H1 (cell line): Measurements from ENCODE around the gene RPS6KA4. TPM values are rescaled to one million over a fixed set of nuclear protein-coding genes. Genes with fewer than 3 reads are reported as not detected.

Experiments
- CTCF ChIA-PET: fragments of 300-600 bp; sonication (Branson Sonifier 250); formaldehyde crosslinking; loops from one replicate; lab custom pipeline; 2021; ENCODE audit not compliant: partially characterized antibody; lab: Charles Lee
- POLR2A ChIA-PET: fragments of 300-600 bp; sonication (Branson Sonifier 250); formaldehyde crosslinking; loops from one replicate; lab custom pipeline; 2021; ENCODE audit warnings: inconsistent platforms; ENCODE audit not compliant: partially characterized antibody; lab: Charles Lee
- DNase-seq, 2 experiments: peaks; one replicate each; pipeline versions ENCODE4 v3.0.0 to v3.0.0-alpha.2; 2010 to 2022; ENCODE audit warnings: low spot score in 2 of 2, low read depth in 1 of 2, mixed read lengths in 1 of 2
- FAIRE-seq: peaks from 2 replicates; lab custom pipeline; 2011; peaks lifted over from hg19 to GRCh38; lab: Jason Lieb, UNC
- H2AFZ ChIP-seq: 2 replicates; pipeline ENCODE4 v1.8.1; 2012; ENCODE audit warnings: low read length, inconsistent platforms
- H2AK5ac ChIP-seq: 2 replicates; pipeline ENCODE4 v1.6.1; 2013; ENCODE audit warnings: low read depth, low read length
- H2BK120ac ChIP-seq: replicated peaks from 2 replicates; pipeline ENCODE3; 2013; ENCODE audit warnings: low read depth, low read length, inconsistent platforms
- H2BK12ac ChIP-seq: 2 replicates; pipeline ENCODE4 v1.6.1; 2013; ENCODE audit warnings: low read depth, low read length
- H2BK15ac ChIP-seq: 2 replicates; pipeline ENCODE4 v1.6.1; 2013; ENCODE audit warnings: low read length
- H2BK20ac ChIP-seq: 2 replicates; pipeline ENCODE4 v1.6.1; 2013; ENCODE audit warnings: low read length
- H2BK5ac ChIP-seq: 2 replicates; pipeline ENCODE4 v1.6.1; 2013; ENCODE audit warnings: low read depth, low read length
- H3K14ac ChIP-seq: 2 replicates; pipeline ENCODE4 v1.6.1; 2013; ENCODE audit warnings: inconsistent platforms; ENCODE audit not compliant: insufficient read length
- H3K18ac ChIP-seq: 2 replicates; pipeline ENCODE4 v1.6.1; 2013; ENCODE audit warnings: low read length; ENCODE audit errors: extremely low read depth
- H3K23ac ChIP-seq: 2 replicates; pipeline ENCODE4 v1.6.1; 2013; ENCODE audit warnings: inconsistent platforms; ENCODE audit not compliant: insufficient read length
- H3K23me2 ChIP-seq: 2 replicates; pipeline ENCODE4 v1.6.1; 2013; ENCODE audit warnings: low read depth, low read length
- H3K27ac ChIP-seq: 2 replicates; pipeline ENCODE4 v1.6.1; 2011; ENCODE audit warnings: low read depth, low read length, inconsistent platforms
- H3K27me3 ChIP-seq, 4 experiments: replicated peaks in 1 of 4; 1 replicate in 1 of 4; 2 replicates in 3 of 4; pipeline versions ENCODE4 v1.6.1 to v1.8.1; 2011 to 2013; ENCODE audit warnings: low read length in 3 of 4, mild to moderate bottlenecking in 3 of 4, inconsistent platforms in 2 of 4, mixed read lengths in 2 of 4, moderate library complexity in 1 of 4; ENCODE audit not compliant: control insufficient read depth in 3 of 4, insufficient read depth in 3 of 4; ENCODE audit errors: extremely low read depth in 1 of 4
- H3K36me3 ChIP-seq, 4 experiments: 2 replicates each; pipeline versions ENCODE4 v1.6.1 to v1.8.1; 2011 to 2013; ENCODE audit warnings: mild to moderate bottlenecking in 4 of 4, low read length in 3 of 4, moderate library complexity in 2 of 4, control low read depth in 1 of 4, inconsistent platforms in 1 of 4; ENCODE audit not compliant: insufficient read depth in 4 of 4, control insufficient read depth in 2 of 4
- H3K4ac ChIP-seq: replicated peaks from 2 replicates; pipeline ENCODE3; 2013; ENCODE audit warnings: low read length, low read depth, mixed read lengths, inconsistent platforms; ENCODE audit not compliant: insufficient read length
- H3K4me1 ChIP-seq, 4 experiments: replicated peaks in 1 of 4; 1 replicate in 1 of 4; 2 replicates in 3 of 4; pipeline versions ENCODE4 v1.6.1 to v1.8.1; 2011 to 2013; ENCODE audit warnings: low read length in 3 of 4, inconsistent platforms in 2 of 4, mixed read lengths in 1 of 4; ENCODE audit not compliant: insufficient read depth in 4 of 4, control insufficient read depth in 3 of 4
- H3K4me2 ChIP-seq, 2 experiments: 2 replicates each; pipeline versions ENCODE4 v1.6.1 to v1.8.1; 2011 to 2013; ENCODE audit warnings: low read depth in 2 of 2, low read length in 2 of 2, control low read depth in 1 of 2, inconsistent platforms in 1 of 2, mild to moderate bottlenecking in 1 of 2; ENCODE audit not compliant: insufficient read depth in 1 of 2
- H3K4me3 ChIP-seq, 4 experiments: fragments of 200-600, 300-600 bp in 1 of 4; sonication (generic), shearing (Covaris generic), sonication (Bioruptor Twin) in 1 of 4; 2 replicates each; pipeline versions ENCODE4 v1.5.1 to v1.8.1; 2011 to 2016; ENCODE audit warnings: low read length in 4 of 4, low read depth in 3 of 4, control low read depth in 2 of 4, inconsistent platforms in 2 of 4, mild to moderate bottlenecking in 2 of 4, mixed read lengths in 1 of 4, moderate library complexity in 1 of 4; ENCODE audit not compliant: insufficient read depth in 2 of 4; ENCODE audit errors: extremely low read depth in 1 of 4
- H3K56ac ChIP-seq: replicated peaks from 2 replicates; pipeline ENCODE3; 2013; ENCODE audit warnings: low read depth, mild to moderate bottlenecking, mixed read lengths, low read length, inconsistent platforms; ENCODE audit not compliant: insufficient read length
- H3K79me1 ChIP-seq: 2 replicates; pipeline ENCODE4 v1.6.1; 2013; ENCODE audit warnings: low read depth, low read length, control low read depth
- H3K79me2 ChIP-seq, 2 experiments: 2 replicates each; pipeline versions ENCODE4 v1.6.1 to v1.8.1; 2012 to 2013; ENCODE audit warnings: low read length in 2 of 2, mild to moderate bottlenecking in 2 of 2, inconsistent platforms in 1 of 2; ENCODE audit not compliant: insufficient read depth in 2 of 2, control insufficient read depth in 1 of 2
- H3K9ac ChIP-seq, 4 experiments: replicated peaks in 1 of 4; 1 replicate in 1 of 4; 2 replicates in 3 of 4; pipeline versions ENCODE4 v1.6.1 to v1.8.1; 2011 to 2013; ENCODE audit warnings: low read depth in 3 of 4, low read length in 3 of 4, control low read depth in 2 of 4, mild to moderate bottlenecking in 2 of 4, moderate library complexity in 2 of 4, inconsistent platforms in 1 of 4; ENCODE audit errors: extremely low read depth in 1 of 4
- H3K9me3 ChIP-seq, 2 experiments: 2 replicates each; pipeline versions ENCODE4 v1.6.1 to v1.8.1; 2012 to 2013; ENCODE audit warnings: mild to moderate bottlenecking in 2 of 2, moderate library complexity in 2 of 2, control low read depth in 1 of 2, inconsistent platforms in 1 of 2, low read depth in 1 of 2, low read length in 1 of 2, mixed read lengths in 1 of 2; ENCODE audit not compliant: insufficient read depth in 2 of 2
- H4K20me1 ChIP-seq, 2 experiments: replicated peaks in 1 of 2; 2 replicates each; pipeline versions ENCODE3 to v1.8.1; 2011 to 2013; ENCODE audit warnings: inconsistent platforms in 2 of 2, low read length in 2 of 2, mild to moderate bottlenecking in 1 of 2; ENCODE audit not compliant: insufficient read depth in 2 of 2, control insufficient read depth in 1 of 2
- H4K5ac ChIP-seq: 2 replicates; pipeline ENCODE4 v1.6.1; 2013; ENCODE audit warnings: low read length, low read depth, mixed read lengths, inconsistent platforms; ENCODE audit not compliant: insufficient read length
- H4K8ac ChIP-seq: 2 replicates; pipeline ENCODE4 v1.8.0; 2013; ENCODE audit warnings: mild to moderate bottlenecking, moderate library complexity, low read length, inconsistent platforms; ENCODE audit not compliant: insufficient read depth; ENCODE audit errors: extremely low read depth
- H4K91ac ChIP-seq: replicated peaks from 2 replicates; pipeline ENCODE3; 2013; ENCODE audit warnings: low read length, mixed read lengths, inconsistent platforms; ENCODE audit not compliant: insufficient read length
- BRCA1 ChIP-seq: IDR thresholded peaks from 2 replicates; pipeline ENCODE4 v1.6.1; 2012; ENCODE audit warnings: low read depth, low read length, improper control_type of control experiment
- CBX8 ChIP-seq: fragments of 300-800, 300-1000 bp; sonication (generic); IDR thresholded peaks from 2 replicates; pipeline ENCODE4 v1.7.1; 2016; ENCODE audit warnings: low read depth, low read length, borderline replicate concordance
- MAFK ChIP-seq: IDR thresholded peaks from 2 replicates; pipeline ENCODE4 v1.6.1; 2012; ENCODE audit warnings: low read depth, mild to moderate bottlenecking, improper control_type of control experiment, low read length
- PHF8 ChIP-seq: fragments of 200-600 bp; sonication (generic); conservative IDR thresholded peaks from 2 replicates; pipeline ENCODE4 v1.7.1; 2012; ENCODE audit warnings: low read depth, mild to moderate bottlenecking, inconsistent platforms, low read length, moderate library complexity
- RFX5 ChIP-seq: IDR thresholded peaks from 2 replicates; pipeline ENCODE4 v1.6.1; 2011; ENCODE audit warnings: low read depth, low read length, improper control_type of control experiment, borderline replicate concordance
- WGBS, 2 experiments: shearing (Covaris generic) in 1 of 2; methylation state at CpG; one replicate each; pipeline versions ENCODE4 v1.1.6 to v1.1.7; 2013 to 2015; ENCODE audit warnings: low lambda C conversion rate in 2 of 2, mixed read lengths in 2 of 2, inconsistent platforms in 1 of 2, low coverage in 1 of 2, missing lambda C conversion rate in 1 of 2; ENCODE audit not compliant: insufficient replicate concordance in 2 of 2, insufficient coverage in 1 of 2, insufficient read length in 1 of 2; ENCODE audit errors: extremely low coverage in 1 of 2, missing lambda C conversion rate in 1 of 2; 5-methylcytosine and 5-hydroxymethylcytosine counted together
- polyA plus RNA-seq, 7 experiments: library from polyadenylated mRNA; depleted of rRNA in 3 of 7; stranded (reverse) in 5 of 7; unstranded in 2 of 7; fragments of >200 nt in 5 of 7; fragments of 200-250 nt in 2 of 7; gene quantifications; 1 replicate in 5 of 7; 2 replicates in 1 of 7; 4 replicates in 1 of 7; pipeline versions ENCODE4 v1.2.1 to v1.2.3, GENCODE V29; 2011 to 2013; ENCODE audit warnings: missing spikeins in 2 of 7, mixed read lengths in 2 of 7
- total RNA-seq: library from RNA; stranded (reverse); fragmentation: NEBNext Ultra II Directional; extraction: Animal tissue kit (Norgen Biotek cat#: 25700); gene quantifications from 2 replicates; pipeline ENCODE4 v1.2.1, GENCODE V29; 2021

Gene RPS6KA4
- total and polyA plus RNA-seq, 2 of the 8 experiments (the other 6 are each of a cell fraction or from before 2014, with no cell fraction given): 8.2 to 12.6 TPM

DNA sequence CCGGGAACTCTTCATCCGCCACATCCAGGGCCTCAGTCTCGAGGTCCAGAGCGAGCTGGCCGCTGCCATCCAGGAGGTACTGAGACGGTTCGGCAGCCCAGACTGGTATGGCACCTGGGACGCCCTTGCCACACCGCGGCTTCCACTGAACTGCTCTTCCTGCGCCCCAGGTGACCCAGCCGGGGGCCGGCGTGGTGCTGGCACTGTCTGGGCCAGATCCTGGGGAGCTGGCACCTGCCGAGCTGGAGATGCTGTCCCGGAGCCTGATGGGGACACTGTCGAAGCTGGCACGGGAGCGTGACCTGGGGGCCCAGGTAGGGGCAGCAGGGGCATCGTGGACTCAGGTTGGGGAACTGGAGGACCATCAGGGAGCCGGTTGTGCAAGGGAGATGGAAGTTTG is 17.5 kb upstream of the RPS6KA4 start:
- Histone ChIP-seq H3K18ac (peak overlapping the region; percentile 38; the same call in 1 of the 2 replicates), H2BK15ac (peak overlapping the region; percentile 31; the same call in 1 of the 2 replicates), H3K9me3 (no peaks in the 10 kb centered on the region), H3K23ac (no peak overlapping the region), H3K56ac (no peak overlapping the region), H4K20me1 (peaks cover 0 to 2% of the 10 kb centered on the region in 2 experiments), H4K5ac (no peak overlapping the region), H3K23me2 (peaks cover 11% of the 10 kb centered on the region; the same call in 1 of the 2 replicates), H3K79me1 (no peaks in the 10 kb centered on the region), H3K79me2 (no peaks in the 10 kb centered on the region), H3K4me1 (peaks cover 0 to 23% (median 17%) of the 10 kb centered on the region in 4 experiments; a peak in 6 of 7 replicates), H4K91ac (peak overlapping the region; percentile 92), H4K8ac (peak overlapping the region; percentile 8; the same call in 1 of the 2 replicates), H3K4ac (no peak overlapping the region), H2BK20ac (no peak overlapping the region), H3K14ac (no peak overlapping the region), H2BK5ac (0 out of 2 replicates have a peak overlapping the region, but pooled peaks have one; percentile 46), H3K4me3 (peak overlapping the region; percentile 54 to 69 (median 62); a peak in 6 of 8 replicates), H3K27me3 (peaks cover 0 to 2% (median 0%) of the 10 kb centered on the region in 4 experiments; a peak in 1 of 7 replicates), H3K4me2 (peak overlapping the region; percentile 71 to 88), H2AFZ (no peak overlapping the region), H3K27ac (no peak overlapping the region), H2AK5ac (peak overlapping the region; percentile 0; the same call in 1 of the 2 replicates), H3K9ac (no peak overlapping the region), H2BK12ac (peak overlapping the region; percentile 85; the same call in 1 of the 2 replicates), H3K36me3 (no peaks in the 10 kb centered on the region), H2BK120ac (no peak overlapping the region)
- FAIRE-seq (no peak), DNase-seq (no peak)
- ChIA-PET CTCF (interaction anchor here (0.6 to 37.6 kb wide), 20 partner anchors 4 to 1307 kb away, joined by 3 to 614 read pairs (median 4); partner anchors contain the start of genes BAD, CATSPERZ, CCDC88B and ESRRA), POLR2A (interaction anchor here (0.6 to 6.1 kb wide), 12 partner anchors 9 to 70 kb away, joined by 3 to 38 read pairs (median 5); partner anchors contain the start of genes BAD, ESRRA, PRDX5 and TRMT112)
- whole genome bisulfite sequencing, 2 experiments: 81% methylated on average over 17 of the region's 21 CpGs; no CpG with 5 or more reads in 1 of the 2 experiments
- TF ChIP-seq CBX8: no peak
- no peak for TF ChIP-seq PHF8
- no peak for TF ChIP-seq RFX5
- TF ChIP-seq BRCA1: no peak
- TF ChIP-seq MAFK: no peak
